Loucy (cell line): ENCODE results near the gene OVAAL.

Experiments
- H2AFZ ChIP-seq: fragments of 200-600 bp; sonication (generic); 2 replicates; pipeline ENCODE4 v1.6.0; 2016; ENCODE audit warnings: antibody characterized with exemption, mild to moderate bottlenecking, low read length, moderate library complexity
- H3F3A ChIP-seq: fragments of 200-600 bp; 2 replicates; pipeline ENCODE4 v1.6.0; 2016; ENCODE audit warnings: antibody characterized with exemption, low read depth, mild to moderate bottlenecking
- H3K27me3 ChIP-seq: fragments of 200-600 bp; sonication (generic); 2 replicates; pipeline ENCODE4 v1.6.1; 2014; ENCODE audit warnings: low read length, mild to moderate bottlenecking; ENCODE audit not compliant: insufficient read depth, poor library complexity, severe bottlenecking
- H3K36me3 ChIP-seq: fragments of 200-600 bp; sonication (generic); 2 replicates; pipeline ENCODE4 v1.6.1; 2016; ENCODE audit warnings: low read length; ENCODE audit not compliant: insufficient read depth
- H3K4me1 ChIP-seq: fragments of 200-600 bp; sonication (generic); 2 replicates; pipeline ENCODE4 v1.5.1; 2014; ENCODE audit warnings: low read length, mild to moderate bottlenecking; ENCODE audit not compliant: insufficient read depth, poor library complexity, severe bottlenecking
- H3K4me2 ChIP-seq: fragments of 200-600 bp; sonication (generic); 2 replicates; pipeline ENCODE4 v1.6.0; 2014; ENCODE audit warnings: antibody characterized with exemption, low read length, low read depth, mild to moderate bottlenecking; ENCODE audit not compliant: poor library complexity, severe bottlenecking
- H3K4me3 ChIP-seq: fragments of 200-600 bp; sonication (generic); 2 replicates; pipeline ENCODE4 v1.5.1; 2014; ENCODE audit warnings: low read length, mild to moderate bottlenecking, mixed read lengths; ENCODE audit not compliant: poor library complexity, severe bottlenecking
- H3K79me2 ChIP-seq: fragments of 200-600 bp; sonication (generic); 2 replicates; pipeline ENCODE4 v1.6.1; 2014; ENCODE audit warnings: low read length; ENCODE audit not compliant: insufficient read depth
- H3K9ac ChIP-seq: fragments of 200-600 bp; sonication (generic); 2 replicates; pipeline ENCODE4 v1.6.0; 2014; ENCODE audit warnings: mild to moderate bottlenecking, low read depth, low read length, moderate library complexity; ENCODE audit not compliant: poor library complexity, severe bottlenecking
- H3K9me2 ChIP-seq: fragments of 200-600 bp; sonication (generic); replicated peaks from 2 replicates; pipeline ENCODE4 v1.6.1; 2016; ENCODE audit warnings: low read depth, low read length, mixed read lengths
- H3K9me3 ChIP-seq: fragments of 200-600 bp; sonication (generic); 2 replicates; pipeline ENCODE4 v1.6.1; 2014; ENCODE audit warnings: mild to moderate bottlenecking, antibody characterized with exemption, low read length, low read depth; ENCODE audit not compliant: insufficient read depth
- H4K20me1 ChIP-seq: fragments of 200-600 bp; sonication (generic); 2 replicates; pipeline ENCODE4 v1.6.0; 2014; ENCODE audit warnings: antibody characterized with exemption, low read length, mild to moderate bottlenecking; ENCODE audit not compliant: insufficient read depth, poor library complexity, severe bottlenecking
- EZH2phosphoT487 ChIP-seq: fragments of 200-600 bp; IDR thresholded peaks from 2 replicates; pipeline ENCODE4 v1.6.1; 2018; ENCODE audit warnings: antibody characterized with exemption, mild to moderate bottlenecking, moderate library complexity, borderline replicate concordance
- TF ChIP-seq, protein P1 (sequence below): fragments of 200-600 bp; sonication (generic); conservative IDR thresholded peaks from 2 replicates; pipeline ENCODE4 v1.5.1; 2014; ENCODE audit warnings: mild to moderate bottlenecking, antibody characterized with exemption, low read length

The OVAAL gene

GRCh38 chr1:180560868-180561600 is 2.3 kb downstream of the OVAAL start:
- H4K20me1 ChIP-seq = no peaks in the 10 kb centered on the region

GRCh38 chr1:180562640-180563025 is 3.9 kb downstream of the OVAAL start:
- H3K4me3 ChIP-seq = no peak overlapping the region
- H3K4me2 ChIP-seq = no peak overlapping the region
- no peaks in the 10 kb centered on the region for H3K4me1 ChIP-seq
- no peaks in the 10 kb centered on the region for H3K9me3 ChIP-seq
- H2AFZ ChIP-seq = no peak overlapping the region
- H3F3A ChIP-seq = no peaks in the 10 kb centered on the region
- TF ChIP-seq, protein P1, sequence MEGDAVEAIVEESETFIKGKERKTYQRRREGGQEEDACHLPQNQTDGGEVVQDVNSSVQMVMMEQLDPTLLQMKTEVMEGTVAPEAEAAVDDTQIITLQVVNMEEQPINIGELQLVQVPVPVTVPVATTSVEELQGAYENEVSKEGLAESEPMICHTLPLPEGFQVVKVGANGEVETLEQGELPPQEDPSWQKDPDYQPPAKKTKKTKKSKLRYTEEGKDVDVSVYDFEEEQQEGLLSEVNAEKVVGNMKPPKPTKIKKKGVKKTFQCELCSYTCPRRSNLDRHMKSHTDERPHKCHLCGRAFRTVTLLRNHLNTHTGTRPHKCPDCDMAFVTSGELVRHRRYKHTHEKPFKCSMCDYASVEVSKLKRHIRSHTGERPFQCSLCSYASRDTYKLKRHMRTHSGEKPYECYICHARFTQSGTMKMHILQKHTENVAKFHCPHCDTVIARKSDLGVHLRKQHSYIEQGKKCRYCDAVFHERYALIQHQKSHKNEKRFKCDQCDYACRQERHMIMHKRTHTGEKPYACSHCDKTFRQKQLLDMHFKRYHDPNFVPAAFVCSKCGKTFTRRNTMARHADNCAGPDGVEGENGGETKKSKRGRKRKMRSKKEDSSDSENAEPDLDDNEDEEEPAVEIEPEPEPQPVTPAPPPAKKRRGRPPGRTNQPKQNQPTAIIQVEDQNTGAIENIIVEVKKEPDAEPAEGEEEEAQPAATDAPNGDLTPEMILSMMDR = no peak
- H3K9me2 ChIP-seq = no peaks in the 10 kb centered on the region
- no peaks in the 10 kb centered on the region for H4K20me1 ChIP-seq
- no peaks in the 10 kb centered on the region for H3K79me2 ChIP-seq
- H3K27me3 ChIP-seq = no peaks in the 10 kb centered on the region
- H3K36me3 ChIP-seq = no peaks in the 10 kb centered on the region
- H3K9ac ChIP-seq = no peak overlapping the region

More at GRCh38 chr1:180560868-180561600, 2.3 kb downstream of the OVAAL start:
- Histone ChIP-seq H3K27me3 (no peaks in the 10 kb centered on the region), H3K79me2 (no peaks in the 10 kb centered on the region), H3K4me2 (no peak overlapping the region), H3K4me3 (no peak overlapping the region), H3K9ac (no peak overlapping the region), H3K36me3 (no peaks in the 10 kb centered on the region), H3K4me1 (no peaks in the 10 kb centered on the region), H3K9me2 (no peaks in the 10 kb centered on the region), H2AFZ (no peak overlapping the region), H3F3A (no peaks in the 10 kb centered on the region), H3K9me3 (no peaks in the 10 kb centered on the region)
- TF ChIP-seq EZH2phosphoT487 = no peak
- TF ChIP-seq, protein P1 = no peak

GRCh38 chr1:180563026-180563827 is 4.5 kb downstream of the OVAAL start:
- Histone ChIP-seq H3K9me2 (no peaks in the 10 kb centered on the region), H3K4me3 (no peak overlapping the region), H3K79me2 (no peaks in the 10 kb centered on the region), H3K9me3 (no peaks in the 10 kb centered on the region), H3K9ac (no peak overlapping the region), H2AFZ (no peak overlapping the region), H3F3A (no peaks in the 10 kb centered on the region), H4K20me1 (no peaks in the 10 kb centered on the region), H3K4me1 (no peaks in the 10 kb centered on the region), H3K36me3 (no peaks in the 10 kb centered on the region), H3K4me2 (no peak overlapping the region), H3K27me3 (no peaks in the 10 kb centered on the region)
- TF ChIP-seq, protein P1 = no peak
- no peak for TF ChIP-seq EZH2phosphoT487
